Parathyroid adenoma (tissue), 2 donors: ENCODE data around the gene MON2.

Source experiments
- H2AFZ ChIP-seq: fragments of 300-600 bp; sonication (generic); one replicate; pipeline ENCODE4 v1.7.0; 2017; ENCODE audit warnings: antibody characterized with exemption, mild to moderate bottlenecking
- H3K27ac ChIP-seq: fragments of 300-600 bp; sonication (generic); one replicate; pipeline ENCODE4 v1.7.0; 2017
- H3K27me3 ChIP-seq: fragments of 300-600 bp; sonication (generic); one replicate; pipeline ENCODE4 v1.7.0; 2017; ENCODE audit warnings: low read length; ENCODE audit not compliant: control insufficient read depth, insufficient read depth
- H3K36me3 ChIP-seq: fragments of 300-600 bp; sonication (generic); one replicate; pipeline ENCODE4 v1.7.0; 2017; ENCODE audit warnings: low read length; ENCODE audit not compliant: control insufficient read depth, insufficient read depth
- H3K4me1 ChIP-seq: fragments of 300-600 bp; sonication (generic); one replicate; pipeline ENCODE4 v1.7.0; 2017; ENCODE audit warnings: control low read depth
- H3K4me2 ChIP-seq: fragments of 300-600 bp; sonication (generic); one replicate; pipeline ENCODE4 v1.7.0; 2017; ENCODE audit warnings: low read length
- H3K4me3 ChIP-seq: fragments of 300-600 bp; sonication (generic); one replicate; pipeline ENCODE4 v1.7.0; 2017; ENCODE audit warnings: low read depth, low read length
- H3K79me2 ChIP-seq: fragments of 300-600 bp; sonication (generic); one replicate; pipeline ENCODE4 v1.7.0; 2017; ENCODE audit warnings: control low read depth
- H3K9ac ChIP-seq: fragments of 300-600 bp; sonication (generic); one replicate; pipeline ENCODE4 v1.7.0; 2017; ENCODE audit warnings: mild to moderate bottlenecking
- H3K9me3 ChIP-seq: fragments of 300-600 bp; sonication (generic); one replicate; pipeline ENCODE4 v1.7.0; 2017; ENCODE audit warnings: low read length; ENCODE audit not compliant: control insufficient read depth
- TF ChIP-seq, protein P1 (sequence below): fragments of 300-600 bp; sonication (generic); IDR thresholded peaks from one replicate; pipeline ENCODE4 v1.7.0; 2017; ENCODE audit warnings: antibody characterized with exemption, mild to moderate bottlenecking
- donor health status: primary hyperparathyroidism.

MON2 gene

GRCh38 chr12:62520361-62520760, 53.7 kb downstream of the MON2 start:
- Histone ChIP-seq H3K9me3 (no peaks in the 10 kb centered on the region), H2AFZ (no peak overlapping the region), H3K79me2 (no peaks in the 10 kb centered on the region), H3K27ac (no peak overlapping the region), H3K4me1 (no peaks in the 10 kb centered on the region), H3K9ac (no peak overlapping the region), H3K4me2 (no peak overlapping the region), H3K27me3 (no peaks in the 10 kb centered on the region), H3K4me3 (no peak overlapping the region), H3K36me3 (no peaks in the 10 kb centered on the region)
- TF ChIP-seq, protein P1, sequence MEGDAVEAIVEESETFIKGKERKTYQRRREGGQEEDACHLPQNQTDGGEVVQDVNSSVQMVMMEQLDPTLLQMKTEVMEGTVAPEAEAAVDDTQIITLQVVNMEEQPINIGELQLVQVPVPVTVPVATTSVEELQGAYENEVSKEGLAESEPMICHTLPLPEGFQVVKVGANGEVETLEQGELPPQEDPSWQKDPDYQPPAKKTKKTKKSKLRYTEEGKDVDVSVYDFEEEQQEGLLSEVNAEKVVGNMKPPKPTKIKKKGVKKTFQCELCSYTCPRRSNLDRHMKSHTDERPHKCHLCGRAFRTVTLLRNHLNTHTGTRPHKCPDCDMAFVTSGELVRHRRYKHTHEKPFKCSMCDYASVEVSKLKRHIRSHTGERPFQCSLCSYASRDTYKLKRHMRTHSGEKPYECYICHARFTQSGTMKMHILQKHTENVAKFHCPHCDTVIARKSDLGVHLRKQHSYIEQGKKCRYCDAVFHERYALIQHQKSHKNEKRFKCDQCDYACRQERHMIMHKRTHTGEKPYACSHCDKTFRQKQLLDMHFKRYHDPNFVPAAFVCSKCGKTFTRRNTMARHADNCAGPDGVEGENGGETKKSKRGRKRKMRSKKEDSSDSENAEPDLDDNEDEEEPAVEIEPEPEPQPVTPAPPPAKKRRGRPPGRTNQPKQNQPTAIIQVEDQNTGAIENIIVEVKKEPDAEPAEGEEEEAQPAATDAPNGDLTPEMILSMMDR = no peak

- no peak overlapping the region for H2AFZ ChIP-seq
- no peaks in the 10 kb centered on the region for H3K79me2 ChIP-seq
- H3K27me3 ChIP-seq = no peaks in the 10 kb centered on the region
- TF ChIP-seq, protein P1 = no peak
- H3K27ac ChIP-seq = no peak overlapping the region
- no peaks in the 10 kb centered on the region for H3K9me3 ChIP-seq
- H3K4me3 ChIP-seq = no peak overlapping the region
- no peak overlapping the region for H3K4me2 ChIP-seq
- H3K4me1 ChIP-seq = no peaks in the 10 kb centered on the region
- no peaks in the 10 kb centered on the region for H3K36me3 ChIP-seq
- H3K9ac ChIP-seq = no peak overlapping the region
These were observed 56.4 kb downstream of the MON2 start for GRCh38 chr12:62522984-62523383.

- no peak overlapping the region for H3K4me2 ChIP-seq
- H3K36me3 ChIP-seq = no peaks in the 10 kb centered on the region
- no peak overlapping the region for H3K4me3 ChIP-seq
- H3K9me3 ChIP-seq = no peaks in the 10 kb centered on the region
- no peaks in the 10 kb centered on the region for H3K4me1 ChIP-seq
- TF ChIP-seq, protein P1 = no peak
- H3K9ac ChIP-seq = no peak overlapping the region
- no peak overlapping the region for H2AFZ ChIP-seq
- H3K27me3 ChIP-seq = no peaks in the 10 kb centered on the region
- H3K79me2 ChIP-seq = no peaks in the 10 kb centered on the region
- no peak overlapping the region for H3K27ac ChIP-seq
These were observed 57.0 kb downstream of the MON2 start for GRCh38 chr12:62523619-62524018.

DNA sequence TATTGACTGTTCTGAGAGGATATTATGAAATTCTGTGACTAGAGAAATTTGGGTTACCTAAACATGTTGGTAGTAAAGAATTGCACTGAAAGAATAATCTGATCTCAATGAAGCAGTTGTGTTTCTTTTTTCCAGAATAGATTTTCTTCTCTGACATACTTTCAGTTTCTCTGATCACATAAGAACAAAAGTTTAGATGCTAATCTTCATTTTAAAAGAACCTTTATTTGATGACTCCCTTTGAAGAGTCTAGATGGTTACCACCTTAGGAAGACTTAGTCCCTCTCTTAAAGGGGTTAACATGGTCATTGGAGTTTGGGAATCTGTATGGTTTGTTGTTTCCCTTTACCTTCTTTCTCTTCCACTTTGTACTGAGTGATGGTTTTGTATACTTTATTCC, 58.6 kb downstream of the MON2 start:
- no peaks in the 10 kb centered on the region for H3K4me1 ChIP-seq
- no peaks in the 10 kb centered on the region for H3K36me3 ChIP-seq
- H3K27me3 ChIP-seq = no peaks in the 10 kb centered on the region
- no peak overlapping the region for H3K27ac ChIP-seq
- no peak overlapping the region for H3K4me3 ChIP-seq
- no peaks in the 10 kb centered on the region for H3K79me2 ChIP-seq
- H3K4me2 ChIP-seq = no peak overlapping the region
- no peak overlapping the region for H3K9ac ChIP-seq
- TF ChIP-seq, protein P1 = no peak
- H3K9me3 ChIP-seq = no peaks in the 10 kb centered on the region
- no peak overlapping the region for H2AFZ ChIP-seq

GRCh38 chr12:62530596-62530995, 64.0 kb downstream of the MON2 start:
- no peak overlapping the region for H2AFZ ChIP-seq
- H3K36me3 ChIP-seq = no peaks in the 10 kb centered on the region
- H3K27me3 ChIP-seq = no peaks in the 10 kb centered on the region

More at GRCh38 chr12:62530596-62530995, 64.0 kb downstream of the MON2 start:
- Histone ChIP-seq H3K4me3 (no peak overlapping the region), H3K4me1 (no peaks in the 10 kb centered on the region), H3K79me2 (no peaks in the 10 kb centered on the region), H3K4me2 (no peak overlapping the region), H3K9me3 (no peaks in the 10 kb centered on the region), H3K27ac (no peak overlapping the region), H3K9ac (no peak overlapping the region)
- TF ChIP-seq, protein P1 = no peak
